SK-N-SH (cell line): Measurements from ENCODE around the gene DNAJC15.

Experiments
- CTCF ChIP-seq: fragments of 200-600 bp; sonication (generic); IDR thresholded peaks from 2 replicates; pipeline ENCODE4 v1.6.1; 2017; ENCODE audit warnings: antibody characterized with exemption, mild to moderate bottlenecking, moderate library complexity
- EZH2phosphoT487 ChIP-seq: fragments of 200-600 bp; sonication (generic); IDR thresholded peaks from 2 replicates; pipeline ENCODE4 v1.6.1; 2017; ENCODE audit warnings: low read depth, mixed run types, mild to moderate bottlenecking, antibody characterized with exemption, moderate library complexity, borderline replicate concordance
- GATA2 ChIP-seq: sonication (generic); formaldehyde crosslinking; IDR thresholded peaks from 2 replicates; pipeline ENCODE4 v1.5.0; 2020; ENCODE audit warnings: mild to moderate bottlenecking, missing genetic modification reagents

- TF ChIP-seq CTCF (no peak), EZH2phosphoT487 (no peak), GATA2 (no peak)
These were observed 30.6 kb upstream of the DNAJC15 start for GRCh38 chr13:42992764-42993122.
